DMS79 (cell line): ENCODE data around the gene EYS.
"Not testable (repeated sequence)": the region's sequence is repeated elsewhere in the genome, so short reads cannot be mapped to it uniquely, and the experiment has no call there.

Experiments used
- DNase-seq: peaks from one replicate; lab custom pipeline; 2025; lab: John Stamatoyannopoulos, UW

Gene EYS

GRCh38 chr6:64301307-64302236, 1405.5 kb downstream of the EYS start:
- DNase-seq = no peak

- DNase-seq = no peak
These were observed 1407.8 kb downstream of the EYS start for GRCh38 chr6:64299176-64299575.

GRCh38 chr6:64294034-64294433, 1413.0 kb downstream of the EYS start:
- no peak for DNase-seq

DNA sequence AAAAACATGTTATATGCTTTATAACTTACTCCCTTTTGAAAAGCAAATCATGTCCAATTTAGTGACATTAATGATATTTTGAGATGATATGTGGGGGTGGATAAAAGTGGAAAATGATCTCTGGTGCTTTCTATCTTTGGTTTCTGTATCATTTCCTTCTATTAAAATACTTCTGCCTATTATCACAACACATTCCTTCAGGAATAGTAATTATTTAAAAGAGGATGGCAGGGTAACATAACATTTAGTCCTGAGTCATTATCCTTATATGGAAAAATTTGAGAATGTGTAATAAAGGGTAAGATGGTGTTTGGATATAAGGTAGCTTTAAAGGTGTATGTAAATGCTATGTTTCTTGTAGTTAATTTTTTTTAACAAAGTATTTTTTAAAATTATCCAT, 1413.7 kb downstream of the EYS start:
- no peak for DNase-seq

GRCh38 chr6:64290867-64291266, 1416.2 kb downstream of the EYS start:
- no peak for DNase-seq

- no peak for DNase-seq
These were observed 1417.1 kb downstream of the EYS start for GRCh38 chr6:64289931-64290330.

DNA sequence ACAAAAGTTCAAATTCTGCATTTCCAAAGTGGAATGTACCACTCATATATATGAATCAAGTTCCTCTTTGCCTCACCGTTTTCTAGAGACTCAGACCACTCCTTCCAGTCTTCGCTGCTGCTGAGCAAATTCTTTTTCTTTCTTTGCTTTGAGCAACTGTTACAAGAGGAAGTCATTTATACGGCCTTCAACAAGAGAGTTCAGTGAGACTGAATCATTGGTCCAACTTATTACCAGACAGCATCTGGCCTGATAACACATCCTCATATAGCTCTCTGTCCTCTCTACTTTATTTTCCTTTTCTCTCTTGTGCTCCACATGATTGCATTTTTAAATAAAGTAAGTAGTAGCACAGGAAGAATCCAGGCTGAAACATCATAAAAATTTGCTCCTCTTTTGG, 1418.7 kb downstream of the EYS start:
- DNase-seq = no peak

- no peak for DNase-seq
These were observed 1425.9 kb downstream of the EYS start for GRCh38 chr6:64281167-64281566.

- DNase-seq = no peak
These were observed 1426.5 kb downstream of the EYS start for GRCh38 chr6:64280569-64280968.

DNA sequence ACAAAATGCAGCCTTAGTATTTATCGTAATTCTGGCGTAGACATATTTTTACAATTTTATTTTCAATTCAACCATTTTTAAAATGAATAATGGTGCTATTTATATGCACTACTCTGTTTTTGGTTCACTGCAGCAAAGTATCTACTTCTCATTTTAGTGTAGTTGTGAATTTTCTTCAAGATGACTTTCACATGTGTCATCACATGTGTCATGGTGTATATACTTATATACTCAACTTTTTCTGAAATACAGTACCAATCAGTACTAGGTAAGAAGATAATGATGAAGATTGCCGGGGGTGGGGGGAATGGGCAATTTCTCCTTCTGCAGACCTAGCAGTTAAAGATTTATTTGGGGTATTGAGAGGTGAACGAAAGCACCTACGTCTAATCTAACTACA, 1436.9 kb downstream of the EYS start:
- no peak for DNase-seq

- no peak for DNase-seq
These were observed 1440.6 kb downstream of the EYS start for GRCh38 chr6:64266351-64266821.

GRCh38 chr6:64263778-64264177, 1443.2 kb downstream of the EYS start:
- DNase-seq = no peak

- DNase-seq = no peak
These were observed 1447.7 kb downstream of the EYS start for GRCh38 chr6:64259372-64259771.

DNA sequence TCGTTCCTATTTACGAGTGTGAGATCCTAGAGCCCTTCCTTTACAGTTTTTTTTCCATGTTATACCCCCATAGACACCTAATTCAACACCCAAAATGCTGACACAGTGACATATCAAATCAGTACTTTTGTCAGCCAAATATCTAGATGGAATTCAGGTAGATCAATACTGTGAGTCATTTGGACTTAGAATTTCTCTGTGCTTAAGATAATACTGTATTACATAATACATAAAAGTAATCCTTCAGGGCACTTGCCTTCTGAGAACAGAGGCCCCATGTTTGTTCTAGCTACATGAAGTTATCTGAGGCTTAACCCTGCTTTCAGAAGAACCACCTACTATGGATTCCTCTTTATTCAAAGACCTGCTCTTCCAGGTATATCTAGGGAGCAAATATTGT, 1448.3 kb downstream of the EYS start:
- DNase-seq = no peak

DNA sequence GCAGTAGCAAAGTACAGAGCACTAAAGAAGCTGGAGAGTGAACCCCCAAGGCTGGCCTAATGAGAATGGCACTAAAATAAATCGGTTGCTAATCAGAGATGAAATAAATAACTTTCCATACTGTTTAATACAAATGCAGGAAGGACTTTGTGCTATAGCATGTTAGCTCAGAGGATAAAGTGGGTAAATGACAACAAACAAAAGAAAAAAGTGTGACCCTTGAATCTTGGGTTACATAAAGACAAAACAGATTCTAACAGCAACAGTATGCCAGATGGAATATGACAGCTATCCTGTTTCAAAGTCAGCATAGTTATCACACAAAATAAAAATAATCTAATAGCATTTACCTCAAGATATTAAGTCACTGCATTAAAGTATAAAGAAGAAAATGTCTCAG, 1448.7 kb downstream of the EYS start:
- no peak for DNase-seq

DNA sequence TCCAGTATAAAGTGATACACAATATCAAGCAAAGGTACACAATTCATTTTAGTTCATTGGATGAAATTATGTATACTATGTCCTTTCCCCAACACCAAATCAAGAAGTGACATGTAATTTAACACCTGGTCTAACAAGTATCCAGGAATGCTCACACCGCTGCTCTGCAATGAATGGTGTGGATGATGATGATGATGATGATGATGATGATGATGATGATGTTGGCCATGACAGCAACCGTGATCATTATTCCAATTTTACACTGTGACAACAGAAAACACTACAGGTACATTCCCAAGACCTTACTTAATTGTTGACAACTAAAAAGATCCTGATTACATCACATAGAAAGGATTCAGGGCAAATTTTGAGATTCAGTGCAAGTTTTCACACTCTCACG, 1449.4 kb downstream of the EYS start:
- DNase-seq = no peak

- no peak for DNase-seq
These were observed 1450.5 kb downstream of the EYS start for GRCh38 chr6:64256483-64256882.

DNA sequence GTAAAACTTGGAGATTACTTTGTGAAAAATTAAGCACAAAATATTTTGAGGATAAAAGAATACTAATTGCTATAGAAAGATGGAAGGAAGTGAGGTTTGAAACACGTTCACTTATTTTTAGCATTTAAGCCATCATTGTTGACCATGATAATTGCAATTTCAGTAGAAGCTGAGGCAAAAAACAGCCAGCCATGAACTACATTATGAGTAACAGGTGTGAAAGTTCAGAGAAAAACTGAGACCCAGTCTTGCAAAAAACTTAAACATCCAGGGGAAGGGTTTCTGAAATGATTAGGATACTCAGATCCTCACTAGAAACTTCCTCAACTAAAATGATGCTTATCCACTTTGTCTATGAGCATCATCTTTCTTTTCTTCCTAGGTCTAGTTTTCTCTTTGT, 1452.0 kb downstream of the EYS start:
- no peak for DNase-seq

GRCh38 chr6:64254558-64254957, 1452.5 kb downstream of the EYS start:
- DNase-seq = no peak

GRCh38 chr6:64252256-64252655, 1454.8 kb downstream of the EYS start:
- DNase-seq = no peak

GRCh38 chr6:64250126-64250525, 1456.9 kb downstream of the EYS start:
- no peak for DNase-seq

GRCh38 chr6:64249115-64249514, 1457.9 kb downstream of the EYS start:
- DNase-seq = no peak

DNA sequence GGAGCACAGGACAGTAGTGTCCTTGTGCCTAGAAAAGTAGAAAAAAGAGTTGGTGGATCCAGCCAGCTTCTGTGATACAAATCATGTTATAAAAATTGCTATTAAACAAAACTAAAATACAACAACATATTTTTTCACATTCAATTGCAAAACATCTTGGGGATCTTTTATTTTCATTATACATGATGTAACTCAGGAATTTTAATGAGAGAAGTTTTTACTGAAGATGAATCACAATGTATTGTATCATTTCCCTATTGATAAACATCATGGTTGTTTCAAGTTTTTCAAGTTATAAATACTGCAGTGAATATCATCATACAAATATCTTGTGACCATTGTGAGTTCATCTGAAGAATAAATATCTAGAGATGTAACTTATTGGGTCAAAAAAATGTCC, 1463.4 kb downstream of the EYS start:
- no peak for DNase-seq

DNA sequence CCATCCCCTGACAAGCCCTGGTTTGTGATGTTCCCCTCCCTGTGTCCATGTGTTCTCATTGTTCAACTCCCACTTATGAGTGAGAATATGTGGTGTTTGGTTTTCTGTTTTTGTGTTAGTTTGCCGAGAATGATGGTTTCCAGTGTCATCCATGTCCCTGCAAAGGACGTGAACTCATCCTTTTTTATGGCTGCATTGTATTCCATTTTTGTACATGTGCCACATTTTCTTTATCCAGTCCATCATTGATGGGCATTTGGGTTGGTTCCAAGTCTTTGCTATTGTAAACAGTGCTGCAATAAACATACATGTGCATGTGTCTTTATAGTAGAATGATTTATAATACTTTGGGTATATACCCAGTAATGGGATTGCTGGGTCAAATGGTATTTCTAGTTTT, 1468.1 kb downstream of the EYS start:
- not testable (repeated sequence) for DNase-seq
